ENCODE measurements around the gene FXYD6. TPM values are rescaled to one million over a fixed set of nuclear protein-coding genes. Genes with fewer than 3 reads are reported as not detected.

Gene FXYD6
- total RNA-seq, 1 donor from 2014 or later = 95.6 TPM

DNA sequence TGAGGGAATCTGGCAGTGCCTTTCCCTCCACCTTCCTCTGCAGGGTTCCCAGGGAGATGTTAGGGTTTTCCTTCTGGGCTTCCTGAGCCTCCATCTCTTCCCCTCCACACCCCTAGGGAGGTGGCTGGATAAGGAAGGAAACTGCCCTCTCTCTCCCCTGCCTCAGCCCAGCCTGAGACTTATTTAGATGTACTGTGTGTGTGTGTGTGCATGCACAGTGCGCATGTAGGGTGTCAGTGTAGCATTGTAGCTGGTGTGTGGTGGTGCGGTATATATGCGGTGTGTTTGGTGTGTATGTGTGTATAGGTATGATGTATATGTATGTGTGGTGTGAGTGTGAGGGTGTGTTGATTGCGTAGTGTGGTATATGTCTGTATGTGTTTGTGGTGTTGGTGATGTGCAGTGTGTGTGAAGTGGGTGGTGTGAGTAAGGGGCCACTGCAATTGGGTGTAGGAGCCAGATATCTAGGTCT, 1.5 kb downstream of the FXYD6 start:
- TF ChIP-seq CTCF (IDR thresholded peaks at IDR 0.05) (no peak), EZH2phosphoT487 (IDR thresholded peaks at IDR 0.05) (no peak), EZH2 (IDR thresholded peaks at IDR 0.05) (no peak)
- H3K4me3 Mint-ChIP-seq = peak overlapping the region; percentile 99
- peaks cover 17% of the 10 kb centered on the region for H3K27me3 Mint-ChIP-seq (ENCODE audit: insufficient read depth, low read depth)
- peaks cover 49% of the 10 kb centered on the region for H4K20me1 ChIP-seq (ENCODE audit: low read depth)
- H3F3A ChIP-seq (ENCODE audit: low read depth) = peaks cover 32% of the 10 kb centered on the region
- peak overlapping the region; percentile 89 for H3K4me2 ChIP-seq
- peaks cover 2% of the 10 kb centered on the region for H3K36me3 Mint-ChIP-seq
- peak overlapping the region; percentile 72 for H3K4me3 ChIP-seq
- no peak overlapping the region for H3K27ac ChIP-seq
- no peaks in the 10 kb centered on the region for H3K9me3 Mint-ChIP-seq
- no peak overlapping the region for H2AFZ ChIP-seq (replicated peaks)
- H3K9me3 ChIP-seq (ENCODE audit: low read depth) = no peaks in the 10 kb centered on the region
- H3K79me2 ChIP-seq (ENCODE audit: low read depth) = peaks cover 64% of the 10 kb centered on the region
- no peak for DNase-seq (ENCODE audit: low spot score)
- peaks cover 57% of the 10 kb centered on the region for H3K4me1 ChIP-seq
- H3K4me1 Mint-ChIP-seq = peaks cover 59% of the 10 kb centered on the region
- H3K36me3 ChIP-seq = no peaks in the 10 kb centered on the region
- H3K27me3 ChIP-seq = peaks cover 21% of the 10 kb centered on the region
- H3K27ac Mint-ChIP-seq = peak overlapping the region; percentile 7
- no peak overlapping the region for H3K9ac ChIP-seq

- Mint-ChIP-seq H3K4me3 (peak overlapping the region; percentile 37), H3K4me1 (peaks cover 65% of the 10 kb centered on the region), H3K36me3 (peaks cover 2% of the 10 kb centered on the region), H3K27ac (no peak overlapping the region), H3K27me3 (ENCODE audit: insufficient read depth, low read depth) (peaks cover 21% of the 10 kb centered on the region), H3K9me3 (no peaks in the 10 kb centered on the region)
- Histone ChIP-seq H2AFZ (replicated peaks) (no peak overlapping the region), H3K9me3 (ENCODE audit: low read depth) (no peaks in the 10 kb centered on the region), H3K79me2 (ENCODE audit: low read depth) (peaks cover 70% of the 10 kb centered on the region), H3K9ac (no peak overlapping the region), H3K36me3 (no peaks in the 10 kb centered on the region), H3K27ac (no peak overlapping the region), H3K4me2 (peak overlapping the region; percentile 89), H3F3A (ENCODE audit: low read depth) (peaks cover 32% of the 10 kb centered on the region), H3K27me3 (peaks cover 21% of the 10 kb centered on the region), H4K20me1 (ENCODE audit: low read depth) (peaks cover 55% of the 10 kb centered on the region), H3K4me1 (peaks cover 62% of the 10 kb centered on the region), H3K4me3 (peak overlapping the region; percentile 72)
- DNase-seq (ENCODE audit: low spot score) = peak; percentile 35
- TF ChIP-seq EZH2 (IDR thresholded peaks at IDR 0.05) (no peak), EZH2phosphoT487 (IDR thresholded peaks at IDR 0.05) (no peak), CTCF (IDR thresholded peaks at IDR 0.05) (no peak)
Measured at GRCh38 chr11:117874253-117874909, 2.1 kb downstream of the FXYD6 start.

DNA sequence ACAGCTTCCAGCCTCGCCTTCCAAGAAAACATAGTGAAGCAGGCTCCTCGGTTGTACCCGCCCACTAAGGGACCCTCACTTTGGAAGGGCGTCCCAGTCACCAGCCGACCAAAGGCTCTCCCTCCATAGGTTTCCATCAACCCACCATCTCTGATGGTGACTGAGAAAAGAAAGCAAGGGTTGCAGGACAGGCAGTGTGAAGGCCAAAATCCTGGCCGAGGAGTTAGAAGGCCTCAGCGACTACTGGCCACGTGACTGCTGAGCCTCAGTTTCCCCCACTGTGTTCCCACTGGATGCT, 2.7 kb downstream of the FXYD6 start:
- H3K4me1 ChIP-seq = peaks cover 68% of the 10 kb centered on the region

More for the DNA sequence above, 2.7 kb downstream of the FXYD6 start:
- peaks cover 17% of the 10 kb centered on the region for H3K27me3 ChIP-seq
- TF ChIP-seq CTCF (IDR thresholded peaks at IDR 0.05) (no peak), EZH2 (IDR thresholded peaks at IDR 0.05) (no peak), EZH2phosphoT487 (IDR thresholded peaks at IDR 0.05) (no peak)
- DNase-seq (ENCODE audit: low spot score) = no peak
- Mint-ChIP-seq H3K9me3 (no peaks in the 10 kb centered on the region), H3K36me3 (peaks cover 2% of the 10 kb centered on the region), H3K4me3 (no peak overlapping the region), H3K27ac (no peak overlapping the region), H3K4me1 (peaks cover 68% of the 10 kb centered on the region), H3K27me3 (ENCODE audit: insufficient read depth, low read depth) (peaks cover 20% of the 10 kb centered on the region)
- peaks cover 61% of the 10 kb centered on the region for H4K20me1 ChIP-seq (ENCODE audit: low read depth)
- H3K4me2 ChIP-seq = peak overlapping the region; percentile 89
- no peak overlapping the region for H3K4me3 ChIP-seq
- H2AFZ ChIP-seq (replicated peaks) = no peak overlapping the region
- H3K36me3 ChIP-seq = no peaks in the 10 kb centered on the region
- no peak overlapping the region for H3K27ac ChIP-seq
- peaks cover 76% of the 10 kb centered on the region for H3K79me2 ChIP-seq (ENCODE audit: low read depth)
- H3K9me3 ChIP-seq (ENCODE audit: low read depth) = no peaks in the 10 kb centered on the region
- no peak overlapping the region for H3K9ac ChIP-seq
- H3F3A ChIP-seq (ENCODE audit: low read depth) = peaks cover 32% of the 10 kb centered on the region

All from neural progenitor cell (in vitro differentiated cells).